DMS53 treated with DMSO at 0.1 percent for 48 hours (cell line): ENCODE data around the gene SULT1A2.
"Not testable (repeated sequence)": the region's sequence is repeated elsewhere in the genome, so short reads cannot be mapped to it uniquely, and the experiment has no call there.

Experiments used
- DNase-seq: peaks from one replicate; lab custom pipeline; 2025; ENCODE audit not compliant: unreplicated experiment; lab: John Stamatoyannopoulos, UW

Gene SULT1A2

GRCh38 chr16:28562199-28562598 is 34.7 kb downstream of the SULT1A2 start:
- DNase-seq, result no peak

- no peak for DNase-seq
These were observed 35.2 kb downstream of the SULT1A2 start for GRCh38 chr16:28561557-28562187.

- no peak for DNase-seq
These were observed 38.4 kb downstream of the SULT1A2 start for GRCh38 chr16:28558456-28558855.

GRCh38 chr16:28556914-28557320 is 39.9 kb downstream of the SULT1A2 start:
- DNase-seq, result no peak

GRCh38 chr16:28555561-28555960 is 41.3 kb downstream of the SULT1A2 start:
- no peak for DNase-seq

GRCh38 chr16:28554634-28555423 is 42.0 kb downstream of the SULT1A2 start:
- no peak for DNase-seq

GRCh38 chr16:28553776-28554633 is 42.8 kb downstream of the SULT1A2 start, which contains the start of gene SGF29:
SGF29 (plus strand) TSS chr16:28553920; CDS start chr16:28581070, 27,150 bp downstream.
- DNase-seq, result peak; percentile 69

- peak; percentile 32 for DNase-seq
These were observed 47.5 kb downstream of the SULT1A2 start for GRCh38 chr16:28549301-28549899.

- no peak for DNase-seq
These were observed 48.5 kb downstream of the SULT1A2 start for GRCh38 chr16:28548306-28548802.

- no peak for DNase-seq
These were observed 50.2 kb downstream of the SULT1A2 start for GRCh38 chr16:28546626-28547025.

- not testable (repeated sequence) for DNase-seq
These were observed 50.9 kb downstream of the SULT1A2 start for GRCh38 chr16:28545964-28546363.

GRCh38 chr16:28544998-28545397 is 51.9 kb downstream of the SULT1A2 start:
- DNase-seq, result no peak

- DNase-seq, result peak; percentile 12
These were observed 53.8 kb downstream of the SULT1A2 start for GRCh38 chr16:28543072-28543471.

GRCh38 chr16:28542646-28543045 is 54.2 kb downstream of the SULT1A2 start:
- no peak for DNase-seq
